SIG-M5 treated with dmso at 0.1 percent for 504 hours (cell line): Measurements from ENCODE around the gene MYBPHL.

Experiments used
- DNase-seq: peaks from one replicate; lab custom pipeline; 2025; ENCODE audit not compliant: unreplicated experiment; lab: John Stamatoyannopoulos, UW

The MYBPHL gene

DNA sequence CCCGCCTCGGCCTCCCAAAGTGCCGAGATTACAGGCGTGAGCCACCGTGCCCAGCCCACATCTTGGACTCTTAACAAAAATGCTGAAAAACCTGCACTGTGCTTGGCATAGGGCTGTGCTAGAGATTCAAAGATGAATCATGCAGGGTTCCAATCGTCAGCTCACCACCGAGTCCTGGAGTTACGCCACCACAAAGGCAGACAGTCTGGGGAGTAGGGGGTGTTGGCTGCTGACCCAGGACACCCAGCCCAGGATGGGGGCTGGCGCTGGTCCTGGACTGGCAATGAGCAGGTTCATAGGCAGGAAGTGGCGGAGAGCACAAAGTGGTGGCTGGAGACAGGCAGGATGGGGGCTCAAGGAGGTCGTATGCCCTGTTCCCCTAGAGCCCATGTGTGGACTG, 39.8 kb downstream of the MYBPHL start:
- no peak for DNase-seq

DNA sequence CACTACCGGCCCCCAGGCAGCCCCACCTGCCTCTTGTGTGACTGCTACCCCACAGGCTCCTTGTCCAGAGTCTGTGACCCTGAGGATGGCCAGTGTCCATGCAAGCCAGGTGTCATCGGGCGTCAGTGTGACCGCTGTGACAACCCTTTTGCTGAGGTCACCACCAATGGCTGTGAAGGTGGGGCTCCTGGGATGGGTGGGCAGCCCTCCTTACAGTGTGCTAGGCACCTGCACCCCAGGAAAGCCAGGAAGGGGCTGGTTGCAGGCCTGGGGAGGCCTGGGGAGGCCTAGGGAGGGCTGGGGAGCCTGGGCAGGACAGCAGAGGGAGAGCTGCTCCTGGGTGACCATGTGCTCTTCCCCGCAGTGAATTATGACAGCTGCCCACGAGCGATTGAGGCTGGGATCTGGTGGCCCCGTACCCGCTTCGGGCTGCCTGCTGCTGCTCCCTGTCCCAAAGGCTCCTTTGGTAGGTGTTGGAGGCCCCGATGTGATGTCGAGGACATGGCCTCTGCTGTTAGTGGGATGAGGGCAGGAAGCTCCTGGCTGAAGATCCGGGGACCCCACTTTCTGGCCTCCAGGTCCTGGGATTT, 41.0 kb downstream of the MYBPHL start:
- DNase-seq: no peak

DNA sequence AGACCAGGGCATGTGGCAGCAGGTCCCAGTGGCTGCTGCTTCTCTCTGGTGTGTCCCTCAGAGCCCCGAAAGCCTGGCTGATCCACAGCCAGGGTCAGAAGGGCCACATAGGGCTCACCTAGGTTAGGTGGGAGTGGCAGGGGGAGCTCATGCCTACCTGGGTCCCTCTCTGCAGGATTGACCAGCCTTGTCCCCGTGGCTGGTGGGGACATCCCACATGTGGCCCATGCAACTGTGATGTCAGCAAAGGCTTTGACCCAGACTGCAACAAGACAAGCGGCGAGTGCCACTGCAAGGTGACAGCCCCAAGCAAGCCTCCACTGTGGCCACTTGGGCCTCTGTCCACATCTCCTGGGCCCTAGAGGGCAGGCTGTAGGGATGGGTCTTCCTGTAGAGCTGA, 41.8 kb downstream of the MYBPHL start:
- DNase-seq: no peak

DNA sequence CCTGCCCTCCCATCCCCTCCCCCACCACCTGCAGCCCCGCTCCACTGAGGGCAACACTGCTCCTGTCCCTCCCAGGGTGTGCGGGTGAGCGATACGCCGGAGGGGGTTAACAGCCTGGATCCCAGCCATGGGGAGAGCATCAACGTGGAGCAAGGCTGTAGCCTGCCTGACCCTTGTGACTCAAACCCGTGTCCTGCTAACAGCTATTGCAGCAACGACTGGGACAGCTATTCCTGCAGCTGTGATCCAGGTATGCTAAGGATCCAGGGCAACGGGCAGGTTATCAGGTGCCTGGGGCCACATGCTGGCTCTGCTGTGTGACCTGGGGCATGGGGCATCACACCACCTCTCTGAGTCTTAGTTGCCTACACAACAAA, 42.4 kb downstream of the MYBPHL start:
- no peak for DNase-seq

DNA sequence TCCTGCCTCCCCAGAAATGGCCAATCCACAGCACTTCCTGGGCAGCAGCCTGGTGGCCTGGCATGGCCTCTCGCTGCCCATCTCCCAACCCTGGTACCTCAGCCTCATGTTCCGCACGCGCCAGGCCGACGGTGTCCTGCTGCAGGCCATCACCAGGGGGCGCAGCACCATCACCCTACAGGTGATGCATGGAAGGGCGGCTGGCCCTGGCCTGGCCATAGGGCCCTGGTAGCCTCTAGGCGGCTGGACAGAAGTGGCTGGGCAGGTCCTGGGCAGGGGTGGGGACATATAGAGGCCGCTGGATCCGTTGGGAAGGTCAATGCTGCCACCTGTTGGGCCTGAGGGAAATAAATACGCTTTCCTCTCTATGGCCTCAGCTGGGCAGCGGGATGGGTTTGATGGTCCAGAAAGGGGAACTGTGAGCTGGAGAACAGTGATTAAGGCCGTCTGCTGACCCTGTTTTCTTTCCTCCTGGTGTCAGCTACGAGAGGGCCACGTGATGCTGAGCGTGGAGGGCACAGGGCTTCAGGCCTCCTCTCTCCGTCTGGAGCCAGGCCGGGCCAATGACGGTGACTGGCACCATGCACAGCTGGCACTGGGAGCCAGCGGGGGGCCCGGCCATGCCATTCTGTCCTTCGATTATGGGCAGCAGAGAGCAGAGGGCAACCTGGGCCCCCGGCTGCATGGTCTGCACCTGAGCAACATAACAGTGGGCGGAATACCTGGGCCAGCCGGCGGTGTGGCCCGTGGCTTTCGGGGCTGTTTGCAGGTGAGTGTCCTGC, 43.0 kb downstream of the MYBPHL start:
- DNase-seq: peak; percentile 78

DNA sequence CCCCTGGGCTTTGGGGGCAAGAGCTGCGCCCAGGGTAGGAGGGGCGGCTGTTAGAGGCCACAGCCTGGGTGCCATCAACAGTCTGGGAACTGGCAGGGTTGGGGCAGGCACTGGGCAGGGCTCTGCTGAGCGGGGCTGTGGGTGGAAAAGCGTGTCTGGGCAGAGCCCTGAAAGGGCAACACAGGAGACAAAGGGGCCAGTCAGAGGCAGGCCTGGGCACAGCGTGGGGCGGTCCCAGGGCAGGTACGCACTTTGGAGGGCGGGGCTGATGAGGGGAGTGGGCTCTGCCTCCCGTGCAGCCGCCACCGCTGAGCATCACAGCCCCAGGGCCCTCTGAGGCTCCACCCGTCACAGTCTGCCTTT, 43.6 kb downstream of the MYBPHL start:
- no peak for DNase-seq

DNA sequence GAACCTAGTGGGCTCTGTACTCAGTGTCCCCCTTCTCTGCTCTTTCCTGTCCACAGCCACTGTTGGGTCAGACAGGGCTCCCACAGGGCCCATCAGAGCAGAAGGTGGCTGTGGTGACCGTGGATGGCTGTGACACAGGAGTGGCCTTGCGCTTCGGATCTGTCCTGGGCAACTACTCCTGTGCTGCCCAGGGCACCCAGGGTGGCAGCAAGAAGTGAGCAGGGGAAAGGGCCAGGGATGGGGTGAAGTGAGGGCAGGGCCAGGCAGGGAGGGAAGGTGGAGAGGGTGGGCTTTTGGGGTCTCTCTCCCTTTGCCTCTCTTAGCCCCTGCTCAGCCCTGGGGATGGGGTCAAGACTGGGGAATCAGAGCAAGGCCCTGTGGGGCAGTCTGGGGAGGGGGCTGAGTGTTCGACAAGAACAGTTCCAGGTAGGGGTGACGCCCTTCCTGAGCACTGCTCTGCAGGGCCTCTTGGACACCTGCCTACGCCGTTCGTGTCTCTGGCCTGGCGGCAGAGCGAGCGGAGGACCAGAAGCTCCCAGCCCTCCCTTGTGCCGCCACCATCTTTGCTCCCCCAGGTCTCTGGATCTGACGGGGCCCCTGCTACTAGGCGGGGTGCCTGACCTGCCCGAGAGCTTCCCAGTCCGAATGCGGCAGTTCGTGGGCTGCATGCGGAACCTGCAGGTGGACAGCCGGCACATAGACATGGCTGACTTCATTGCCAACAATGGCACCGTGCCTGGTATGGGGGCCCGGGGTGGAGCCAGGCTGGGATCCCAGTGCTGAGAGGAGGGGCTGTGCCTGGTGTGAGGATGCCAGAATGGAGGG, 44.4 kb downstream of the MYBPHL start:
- DNase-seq: no peak

DNA sequence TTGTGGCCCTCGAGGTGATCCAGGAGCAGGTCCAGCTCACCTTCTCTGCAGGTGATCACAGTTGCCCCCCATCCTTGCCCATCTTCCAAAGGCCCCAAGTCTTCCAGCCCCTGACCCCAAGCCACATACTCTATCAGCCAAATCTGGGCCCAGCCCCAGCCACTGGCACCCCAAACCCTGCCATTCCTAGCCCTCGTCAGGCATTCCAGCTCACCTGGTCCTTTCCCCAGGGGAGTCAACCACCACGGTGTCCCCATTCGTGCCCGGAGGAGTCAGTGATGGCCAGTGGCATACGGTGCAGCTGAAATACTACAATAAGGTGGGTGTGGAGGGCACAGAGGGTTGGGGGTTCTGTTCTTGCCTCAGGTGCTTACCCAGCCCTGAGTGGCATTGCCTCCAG, 45.2 kb downstream of the MYBPHL start:
- DNase-seq: no peak

DNA sequence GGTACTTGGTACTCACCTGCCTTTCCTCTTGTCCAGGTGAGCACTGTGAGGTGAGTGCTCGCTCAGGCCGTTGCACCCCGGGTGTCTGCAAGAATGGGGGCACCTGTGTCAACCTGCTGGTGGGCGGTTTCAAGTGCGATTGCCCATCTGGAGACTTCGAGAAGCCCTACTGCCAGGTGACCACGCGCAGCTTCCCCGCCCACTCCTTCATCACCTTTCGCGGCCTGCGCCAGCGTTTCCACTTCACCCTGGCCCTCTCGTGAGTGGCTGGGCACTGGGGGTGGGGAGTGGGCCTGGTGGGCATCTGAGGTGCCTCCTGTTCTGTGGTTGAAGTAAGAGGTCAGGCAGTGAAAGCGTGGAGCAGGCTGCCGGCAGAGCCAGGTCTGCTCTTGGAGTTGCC, 45.8 kb downstream of the MYBPHL start:
- no peak for DNase-seq

DNA sequence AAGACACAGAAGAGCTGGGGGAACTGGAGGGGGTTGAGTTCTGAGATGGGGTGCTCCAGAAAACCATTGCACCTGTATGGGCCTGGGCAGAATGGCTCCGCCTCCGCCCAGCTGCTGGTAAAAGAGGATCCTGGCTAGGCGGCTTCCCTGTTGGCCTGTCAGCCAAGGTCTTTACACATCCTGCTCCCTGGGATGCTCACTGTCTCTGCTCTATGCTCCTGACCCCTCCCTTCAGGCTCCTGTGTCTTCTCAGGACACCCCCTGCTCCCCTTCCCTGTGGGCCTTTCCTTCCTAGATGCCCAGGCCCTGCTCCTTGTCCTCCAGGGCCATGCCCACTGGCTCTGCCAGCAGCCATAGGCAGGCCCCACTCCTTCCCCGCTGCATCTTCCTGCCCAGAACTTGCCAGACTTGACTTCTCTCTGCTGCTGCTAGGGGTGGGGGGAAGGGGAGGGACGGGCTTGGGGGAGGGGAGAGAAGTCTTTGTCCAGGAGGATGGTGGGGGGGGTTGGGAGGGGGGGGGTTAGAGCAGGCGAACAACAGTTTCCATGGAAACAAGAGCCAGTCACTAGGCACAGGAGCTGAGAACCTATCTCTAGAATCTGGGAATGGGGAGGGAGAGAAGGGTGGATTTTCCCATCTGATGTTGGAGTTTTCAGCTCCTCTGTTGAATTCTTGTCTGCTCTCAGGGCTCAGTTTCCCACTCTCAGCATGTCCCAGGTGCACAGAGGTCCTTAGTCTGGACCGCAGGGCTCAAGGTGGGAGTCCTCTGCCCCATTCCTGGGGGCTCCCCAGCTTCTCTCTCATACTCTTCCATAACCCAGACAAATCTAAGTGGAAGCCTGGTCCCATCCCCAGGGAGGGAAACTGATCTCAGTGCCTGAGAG, 46.9 kb downstream of the MYBPHL start:
- no peak for DNase-seq

DNA sequence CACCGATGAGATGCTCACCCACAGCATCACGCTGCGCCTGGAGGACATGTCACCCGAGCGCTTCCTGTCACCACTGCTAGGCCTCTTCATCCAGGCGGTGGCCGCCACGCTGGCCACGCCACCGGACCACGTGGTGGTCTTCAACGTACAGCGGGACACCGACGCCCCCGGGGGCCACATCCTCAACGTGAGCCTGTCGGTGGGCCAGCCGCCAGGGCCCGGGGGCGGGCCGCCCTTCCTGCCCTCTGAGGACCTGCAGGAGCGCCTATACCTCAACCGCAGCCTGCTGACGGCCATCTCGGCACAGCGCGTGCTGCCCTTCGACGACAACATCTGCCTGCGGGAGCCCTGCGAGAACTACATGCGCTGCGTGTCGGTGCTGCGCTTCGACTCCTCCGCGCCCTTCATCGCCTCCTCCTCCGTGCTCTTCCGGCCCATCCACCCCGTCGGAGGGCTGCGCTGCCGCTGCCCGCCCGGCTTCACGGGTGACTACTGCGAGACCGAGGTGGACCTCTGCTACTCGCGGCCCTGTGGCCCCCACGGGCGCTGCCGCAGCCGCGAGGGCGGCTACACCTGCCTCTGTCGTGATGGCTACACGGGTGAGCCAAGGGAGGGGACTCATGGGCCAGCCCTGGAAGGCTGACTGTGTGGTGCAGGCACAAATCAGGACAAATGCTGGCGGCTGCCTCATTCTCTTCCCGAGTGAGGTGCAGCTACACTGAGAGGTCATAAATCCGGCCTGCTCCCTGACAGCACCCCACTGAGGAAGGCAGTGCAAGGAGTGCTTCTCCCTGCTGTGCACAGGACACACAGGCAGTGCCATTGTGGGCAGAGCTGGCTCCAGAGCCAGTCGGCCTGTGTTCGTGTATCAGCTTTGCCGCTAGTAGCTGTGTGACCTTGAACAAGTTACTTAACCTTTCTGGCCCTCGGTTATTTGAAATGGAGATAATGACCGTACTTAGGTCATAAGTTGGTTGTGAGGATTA, 48.0 kb downstream of the MYBPHL start:
- DNase-seq: no peak

DNA sequence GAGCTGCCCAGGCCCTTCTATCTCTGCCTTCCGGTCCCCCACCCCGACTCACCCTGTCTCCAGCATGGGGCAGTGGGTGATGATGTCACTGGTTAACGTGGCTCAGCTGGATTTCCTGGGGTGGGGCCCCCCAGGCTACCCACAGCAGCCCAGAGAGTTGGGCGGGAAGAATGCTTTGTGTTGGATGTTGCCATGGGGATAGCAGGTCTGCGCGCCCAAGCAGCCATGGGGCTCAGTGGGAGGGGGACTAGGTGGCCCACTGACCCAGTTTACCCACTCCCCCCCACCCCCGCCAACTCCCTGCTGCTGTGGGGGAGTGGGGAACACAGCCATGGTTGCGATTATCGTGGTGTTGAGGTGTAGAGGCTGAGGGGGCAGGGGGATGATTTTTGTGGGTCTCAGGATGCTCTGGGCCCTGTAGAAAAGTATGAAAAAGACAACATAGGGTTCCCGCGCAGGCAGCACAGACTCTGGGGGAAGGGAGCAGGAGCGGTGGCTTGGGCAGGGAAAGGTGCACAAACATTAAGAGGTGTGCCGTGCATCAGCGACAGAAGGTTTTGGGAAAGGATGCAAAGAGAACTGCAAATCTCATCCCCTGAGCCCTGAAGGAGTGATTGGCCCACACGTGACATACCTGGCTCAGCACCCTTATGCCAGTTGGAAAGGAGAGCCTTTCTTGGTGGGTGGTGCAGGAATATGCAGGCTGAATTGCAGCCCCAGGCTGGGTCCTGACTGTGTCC, 49.0 kb downstream of the MYBPHL start:
- no peak for DNase-seq

DNA sequence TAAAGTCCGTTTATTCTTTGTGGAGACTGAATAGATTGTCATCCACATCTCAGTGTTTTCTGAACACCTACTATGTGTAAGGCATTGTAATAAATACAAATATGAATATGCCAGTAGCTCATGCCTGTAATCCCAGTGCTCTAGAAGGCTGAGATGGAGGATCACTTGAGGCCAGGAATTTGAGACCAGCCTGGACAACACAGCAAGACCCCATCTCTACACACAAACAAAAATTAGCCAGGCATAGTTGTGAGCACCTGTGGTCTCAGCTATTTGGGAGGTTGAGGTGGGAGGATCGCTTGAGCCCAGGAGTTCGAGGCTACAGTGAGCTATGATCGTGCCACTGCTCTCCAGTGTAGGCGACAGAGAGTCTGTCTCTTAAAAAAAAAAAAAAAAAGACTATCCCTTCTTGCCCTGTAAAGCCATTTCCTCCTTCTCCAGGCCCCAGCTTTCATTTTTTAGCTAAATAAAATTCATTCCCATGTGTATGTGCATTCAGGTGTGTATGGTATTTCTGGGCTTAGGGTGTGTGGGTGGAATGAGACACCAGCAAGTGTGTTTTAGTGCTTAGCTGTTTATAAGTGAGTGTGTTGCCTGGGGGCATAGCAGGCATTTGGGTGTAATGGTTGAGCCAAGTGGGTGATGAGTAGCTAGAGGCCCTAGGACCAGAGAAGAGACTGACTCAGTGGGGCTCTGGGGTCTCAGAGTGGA, 49.7 kb downstream of the MYBPHL start:
- DNase-seq: no peak

DNA sequence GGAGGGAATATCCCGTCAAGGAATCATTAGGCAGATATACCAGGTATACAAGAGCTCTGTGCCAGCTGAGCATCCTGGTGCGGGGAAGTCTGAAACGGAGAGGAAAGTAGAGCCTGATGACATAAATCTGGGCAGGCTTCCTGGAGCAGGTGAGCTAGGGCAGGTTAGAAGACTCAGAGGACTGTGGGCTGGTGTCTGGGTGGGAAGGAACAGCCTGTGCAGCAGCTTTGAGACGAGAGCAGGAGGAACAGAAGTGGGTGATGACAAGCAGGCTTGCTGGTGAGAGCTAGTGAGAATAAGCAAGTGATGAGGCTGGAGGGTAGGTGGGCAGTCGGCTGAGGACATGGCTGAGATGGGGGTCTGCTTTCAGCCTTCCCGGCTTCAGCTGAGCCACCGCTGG, 50.7 kb downstream of the MYBPHL start:
- no peak for DNase-seq

DNA sequence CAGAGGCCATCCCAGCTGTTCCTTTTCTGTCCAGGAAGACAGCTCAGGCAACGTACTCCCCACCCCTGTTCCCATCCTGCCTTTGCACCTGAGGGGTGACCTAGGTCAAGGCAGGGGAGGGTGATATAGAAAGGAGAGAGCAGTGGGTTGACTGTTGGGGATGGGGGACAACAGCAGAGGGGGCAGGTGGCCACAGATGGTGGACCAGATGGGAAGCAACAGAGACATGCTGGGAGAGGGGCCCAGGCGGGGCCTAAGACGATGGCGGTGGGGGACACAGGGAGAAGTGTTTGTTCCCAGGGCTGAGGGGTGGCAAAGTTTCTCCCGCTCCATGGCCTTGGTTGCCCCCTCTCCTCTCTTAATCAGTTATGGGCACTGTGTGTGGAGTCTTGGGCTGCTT, 51.1 kb downstream of the MYBPHL start:
- no peak for DNase-seq

DNA sequence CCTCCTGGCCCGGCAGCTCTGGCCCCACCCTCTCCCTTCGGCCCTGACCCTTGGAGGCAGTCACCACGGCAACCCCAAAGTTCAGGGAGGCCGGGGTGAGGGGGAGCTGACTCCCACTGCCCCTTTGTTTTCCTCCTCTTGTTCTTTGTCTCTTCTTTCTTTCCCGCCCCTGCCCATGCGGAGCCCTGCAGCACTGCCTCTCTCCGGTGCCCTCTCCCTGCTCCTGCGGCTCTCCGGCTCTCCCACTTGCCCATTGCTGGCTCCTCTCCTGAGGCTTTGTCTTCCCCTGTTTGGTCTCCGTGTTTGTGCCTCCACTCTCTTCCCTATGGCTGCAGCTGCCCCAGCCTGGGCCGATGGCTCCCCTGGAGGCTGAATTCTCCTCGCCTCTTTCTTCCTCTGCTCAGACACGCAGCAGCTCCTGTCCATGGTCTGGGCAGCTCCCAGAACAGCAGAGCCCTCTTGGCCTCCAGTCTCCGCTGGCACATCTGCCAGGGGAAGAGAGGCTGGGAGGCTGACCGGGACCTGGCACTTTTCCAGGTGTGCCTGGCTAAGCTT, 51.6 kb downstream of the MYBPHL start:
- DNase-seq: no peak

DNA sequence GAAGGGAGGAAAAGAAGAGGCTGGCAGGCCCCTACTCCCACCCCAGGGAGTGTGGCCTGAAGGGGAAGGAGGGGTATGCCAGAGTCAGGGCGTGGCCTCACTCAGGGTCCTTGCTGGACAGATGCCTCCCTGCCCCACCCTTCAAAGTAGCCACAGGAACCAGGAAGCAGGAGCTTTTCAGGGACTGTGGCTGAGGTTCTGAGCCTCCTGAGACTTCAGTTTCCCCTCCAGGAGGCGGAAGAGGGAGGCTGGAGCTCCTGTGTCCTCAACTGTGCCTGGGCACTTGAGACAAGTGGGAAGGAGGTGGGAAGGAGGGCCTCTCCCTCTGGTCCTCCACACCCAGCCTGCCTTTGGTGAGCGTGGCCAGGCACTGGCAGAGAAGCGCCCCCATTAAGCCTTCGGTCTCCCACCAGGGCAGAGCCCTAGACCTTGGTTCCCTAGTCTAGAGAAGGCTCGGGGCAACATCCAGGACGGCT, 52.2 kb downstream of the MYBPHL start:
- no peak for DNase-seq
